Subcutaneous abdominal adipose tissue (tissue), 5 donors: ENCODE data around the gene LRRTM3.

Experiments
- H3K27ac ChIP-seq: one replicate; pipeline ENCODE4 v1.7.0; 2013; ENCODE audit warnings: low read depth, mild to moderate bottlenecking, inconsistent platforms, low read length, moderate library complexity
- H3K27me3 ChIP-seq, 5 donors: one replicate each; pipeline ENCODE4 v1.7.0; 2013; ENCODE audit warnings: low read length in 5 of 5, inconsistent platforms in 1 of 5; ENCODE audit not compliant: control insufficient read depth in 5 of 5, insufficient read depth in 4 of 5
- H3K36me3 ChIP-seq, 5 donors: one replicate each; pipeline ENCODE4 v1.7.0; 2013; ENCODE audit warnings: low read length in 5 of 5; ENCODE audit not compliant: control insufficient read depth in 5 of 5, insufficient read depth in 5 of 5
- H3K4me1 ChIP-seq, 5 donors: one replicate each; pipeline ENCODE4 v1.7.0; 2013; ENCODE audit warnings: low read length in 5 of 5, mild to moderate bottlenecking in 3 of 5, moderate library complexity in 1 of 5; ENCODE audit not compliant: control insufficient read depth in 5 of 5, insufficient read depth in 5 of 5
- H3K4me3 ChIP-seq, 5 donors: one replicate each; pipeline ENCODE4 v1.7.0; 2013; ENCODE audit warnings: low read length in 5 of 5, low read depth in 1 of 5
- H3K9ac ChIP-seq, 5 donors: one replicate each; pipeline ENCODE4 v1.7.0; 2013; ENCODE audit warnings: low read length in 5 of 5, mild to moderate bottlenecking in 4 of 5, moderate library complexity in 3 of 5
- H3K9me3 ChIP-seq, 5 donors: one replicate each; pipeline ENCODE4 v1.7.0; 2013; ENCODE audit warnings: low read length in 5 of 5; ENCODE audit not compliant: control insufficient read depth in 5 of 5
- donor health status: healthy.
- donor health status: healthy.
- donor health status: healthy.
- donor health status: healthy.
- donor health status: healthy.

LRRTM3 gene

GRCh38 chr10:66925896-66926715, at the start of gene LRRTM3:
Gene LRRTM3, plus strand, starts transcription at chr10:66926036.
- Histone ChIP-seq H3K9me3 (no peaks in the 10 kb centered on the region), H3K4me3 (peak within 1 kb of the TSS in 3 of 5 donors; percentile 26 to 53 (median 38)), H3K9ac (no peak within 1 kb of the TSS), H3K36me3 (no peaks in the 10 kb centered on the region), H3K27me3 (peaks cover 13 to 35% (median 26%) of the 10 kb centered on the region in 5 donors), H3K27ac (no peak within 1 kb of the TSS), H3K4me1 (peaks cover 0 to 10% (median 6%) of the 10 kb centered on the region in 5 donors)

- Histone ChIP-seq H3K27ac (no peak overlapping the region), H3K4me3 (no peak overlapping the region), H3K27me3 (no peaks in the 10 kb centered on the region), H3K9me3 (no peaks in the 10 kb centered on the region), H3K36me3 (no peaks in the 10 kb centered on the region), H3K4me1 (no peaks in the 10 kb centered on the region), H3K9ac (no peak overlapping the region)
Observed at GRCh38 chr10:66877361-66877760, 48.5 kb upstream of the LRRTM3 start.

GRCh38 chr10:66880292-66880691, 45.5 kb upstream of the LRRTM3 start:
- no peak overlapping the region for H3K27ac ChIP-seq
- H3K9me3 ChIP-seq = peaks cover 0 to 2% (median 0%) of the 10 kb centered on the region in 5 donors
- H3K4me1 ChIP-seq = no peaks in the 10 kb centered on the region
- H3K27me3 ChIP-seq = no peaks in the 10 kb centered on the region
- H3K9ac ChIP-seq = no peak overlapping the region
- H3K36me3 ChIP-seq = no peaks in the 10 kb centered on the region
- H3K4me3 ChIP-seq = no peak overlapping the region

- Histone ChIP-seq H3K9me3 (peaks cover 0 to 2% (median 0%) of the 10 kb centered on the region in 5 donors), H3K4me1 (no peaks in the 10 kb centered on the region), H3K27ac (no peak overlapping the region), H3K27me3 (no peaks in the 10 kb centered on the region), H3K4me3 (no peak overlapping the region), H3K36me3 (no peaks in the 10 kb centered on the region), H3K9ac (no peak overlapping the region)
Observed at GRCh38 chr10:66880826-66881225, 45.0 kb upstream of the LRRTM3 start.

GRCh38 chr10:66881814-66882213, 44.0 kb upstream of the LRRTM3 start:
- H3K27me3 ChIP-seq = no peaks in the 10 kb centered on the region
- H3K27ac ChIP-seq = no peak overlapping the region
- no peaks in the 10 kb centered on the region for H3K36me3 ChIP-seq

GRCh38 chr10:66882271-66882670, 43.6 kb upstream of the LRRTM3 start:
- Histone ChIP-seq H3K4me1 (no peaks in the 10 kb centered on the region), H3K27ac (no peak overlapping the region), H3K36me3 (no peaks in the 10 kb centered on the region), H3K27me3 (no peaks in the 10 kb centered on the region), H3K9ac (no peak overlapping the region), H3K4me3 (no peak overlapping the region), H3K9me3 (peaks cover 0 to 2% (median 0%) of the 10 kb centered on the region in 5 donors)

More at GRCh38 chr10:66881814-66882213, 44.0 kb upstream of the LRRTM3 start:
- Histone ChIP-seq H3K4me3 (no peak overlapping the region), H3K4me1 (no peaks in the 10 kb centered on the region), H3K9me3 (peaks cover 0 to 2% (median 0%) of the 10 kb centered on the region in 5 donors), H3K9ac (no peak overlapping the region)

GRCh38 chr10:66886848-66887247, 39.0 kb upstream of the LRRTM3 start:
- H3K36me3 ChIP-seq = no peaks in the 10 kb centered on the region
- no peak overlapping the region for H3K9ac ChIP-seq
- no peaks in the 10 kb centered on the region for H3K27me3 ChIP-seq
- no peak overlapping the region for H3K27ac ChIP-seq
- peaks cover 0 to 2% (median 0%) of the 10 kb centered on the region in 5 donors for H3K9me3 ChIP-seq
- no peak overlapping the region for H3K4me3 ChIP-seq
- H3K4me1 ChIP-seq = no peaks in the 10 kb centered on the region

GRCh38 chr10:66888237-66888636, 37.6 kb upstream of the LRRTM3 start:
- peaks cover 0 to 2% (median 0%) of the 10 kb centered on the region in 5 donors for H3K9me3 ChIP-seq
- no peak overlapping the region for H3K4me3 ChIP-seq
- no peak overlapping the region for H3K27ac ChIP-seq
- H3K27me3 ChIP-seq = no peaks in the 10 kb centered on the region
- no peak overlapping the region for H3K9ac ChIP-seq
- H3K4me1 ChIP-seq = no peaks in the 10 kb centered on the region
- no peaks in the 10 kb centered on the region for H3K36me3 ChIP-seq

GRCh38 chr10:66892871-66893270, 33.0 kb upstream of the LRRTM3 start:
- no peak overlapping the region for H3K9ac ChIP-seq
- H3K9me3 ChIP-seq = peaks cover 0 to 3% (median 0%) of the 10 kb centered on the region in 5 donors
- H3K4me1 ChIP-seq = no peaks in the 10 kb centered on the region
- no peak overlapping the region for H3K27ac ChIP-seq
- H3K4me3 ChIP-seq = no peak overlapping the region
- no peaks in the 10 kb centered on the region for H3K27me3 ChIP-seq
- H3K36me3 ChIP-seq = no peaks in the 10 kb centered on the region

GRCh38 chr10:66910671-66911070, 15.2 kb upstream of the LRRTM3 start:
- no peak overlapping the region for H3K9ac ChIP-seq
- H3K27me3 ChIP-seq = no peaks in the 10 kb centered on the region
- no peak overlapping the region for H3K27ac ChIP-seq
- H3K4me1 ChIP-seq = no peaks in the 10 kb centered on the region
- no peaks in the 10 kb centered on the region for H3K36me3 ChIP-seq
- no peaks in the 10 kb centered on the region for H3K9me3 ChIP-seq
- H3K4me3 ChIP-seq = no peak overlapping the region
